Activated T-cell treated with anti-CD3 and anti-CD28 coated beads, Interleukin-2, amount 50 U/mL, for 48 hours (primary cell): Measurements from ENCODE around the gene GBE1.

ENCODE experiments used
- DNase-seq, 2 experiments: peaks; one replicate each; pipeline ENCODE4 v3.0.0-alpha.2; 2020

The GBE1 gene

DNA sequence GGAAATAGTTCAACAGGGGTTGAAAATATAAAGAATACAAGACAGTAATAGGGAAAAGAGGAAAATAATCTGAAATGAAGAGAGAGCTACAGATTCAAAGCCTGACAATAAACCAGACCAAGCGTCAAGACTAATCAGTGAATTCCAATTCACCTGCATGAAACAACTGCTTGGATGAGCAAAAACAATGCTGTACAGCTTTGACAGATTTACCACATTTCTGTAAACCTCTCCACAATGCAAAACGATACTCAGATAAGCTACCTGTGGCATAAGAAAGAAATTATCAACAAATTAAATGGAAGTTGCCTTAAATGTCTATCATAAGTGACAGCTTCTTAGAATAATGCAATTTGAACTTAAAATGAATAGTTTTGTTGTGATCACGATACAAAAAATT, 65.4 kb downstream of the GBE1 start:
- DNase-seq, result no peak

- DNase-seq, result no peak
These were observed 66.1 kb downstream of the GBE1 start for GRCh38 chr3:81695302-81695701.

DNA sequence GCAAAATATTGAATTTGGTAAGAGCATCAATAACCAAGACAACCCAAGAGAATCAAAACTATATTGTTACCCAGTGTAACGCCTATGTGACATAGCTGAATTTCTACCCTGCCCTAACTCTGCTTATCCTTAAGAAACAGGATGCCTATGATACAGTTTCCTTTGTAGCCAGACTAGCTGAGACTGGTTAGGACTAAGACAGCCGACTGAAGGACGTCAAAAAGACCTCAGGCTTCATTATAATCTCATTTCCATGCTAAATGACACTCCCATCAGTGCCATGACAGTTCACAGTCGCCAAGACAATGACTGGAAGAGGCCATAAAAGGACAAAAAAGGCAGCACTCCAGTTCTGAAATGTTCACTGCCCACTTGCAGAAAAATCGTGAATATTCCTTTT, 66.8 kb downstream of the GBE1 start:
- DNase-seq, result no peak

DNA sequence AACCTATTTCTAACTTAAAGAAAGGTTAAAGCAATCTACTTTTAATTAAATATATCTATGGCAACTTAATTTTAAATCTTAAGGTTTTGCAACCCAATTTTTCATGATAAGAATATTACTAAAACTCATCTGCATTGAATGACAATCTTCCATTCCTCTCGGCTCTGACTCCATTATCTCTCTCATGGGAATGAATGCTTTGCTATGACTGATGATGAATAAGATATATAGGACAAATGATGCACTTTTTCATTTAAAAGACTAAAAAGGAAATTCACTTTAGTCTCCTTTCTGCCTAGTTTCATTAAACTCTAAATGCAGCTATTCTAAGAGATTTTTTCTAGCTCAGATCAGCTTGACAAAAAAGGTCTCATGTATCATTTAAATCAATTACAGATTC, 68.7 kb downstream of the GBE1 start:
- no peak for DNase-seq

DNA sequence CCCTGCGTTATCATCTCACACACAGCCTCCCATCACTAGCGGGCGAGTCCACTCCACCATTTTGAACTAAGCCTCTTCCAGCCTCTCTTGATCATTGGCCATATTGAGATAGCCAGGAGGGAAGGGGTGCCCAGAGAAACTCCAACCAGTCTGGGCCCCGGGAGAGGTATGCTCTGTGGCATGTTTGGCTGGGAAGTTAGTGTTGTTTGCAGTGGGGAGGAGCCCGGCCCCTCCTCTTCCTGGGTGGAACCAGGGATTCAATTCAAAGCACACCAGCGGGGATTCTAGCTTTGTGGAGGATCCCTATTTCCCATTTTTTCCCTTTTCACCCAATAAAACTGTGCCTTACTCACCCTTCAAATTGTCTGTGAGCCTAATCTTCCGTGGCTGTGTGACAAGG, 71.8 kb downstream of the GBE1 start:
- no peak for DNase-seq

GRCh38 chr3:81684751-81685395, 76.6 kb downstream of the GBE1 start:
- no peak for DNase-seq

GRCh38 chr3:81676706-81677456, 84.6 kb downstream of the GBE1 start:
- DNase-seq, result no peak

GRCh38 chr3:81674690-81675089, 86.8 kb downstream of the GBE1 start:
- no peak for DNase-seq

DNA sequence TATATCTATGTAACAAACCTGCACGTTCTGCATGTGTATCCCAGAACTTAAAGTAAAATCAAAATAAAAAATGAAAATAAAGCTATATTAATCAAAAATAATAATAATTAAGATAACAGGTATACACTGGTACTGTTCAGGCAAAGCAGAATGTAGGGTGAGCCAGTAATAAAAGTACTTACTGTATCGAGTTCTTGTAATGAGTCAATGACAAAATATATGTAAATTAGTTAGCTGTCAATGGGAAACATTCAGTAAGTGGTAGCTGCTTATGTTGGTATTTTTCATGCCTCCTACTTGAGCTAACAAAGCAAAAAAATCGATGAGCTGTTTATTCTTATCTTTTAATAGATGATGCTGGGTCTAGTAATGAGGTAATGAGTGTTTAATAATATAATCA, 93.2 kb downstream of the GBE1 start:
- no peak for DNase-seq

- no peak for DNase-seq
These were observed 94.8 kb downstream of the GBE1 start for GRCh38 chr3:81666502-81667121.

DNA sequence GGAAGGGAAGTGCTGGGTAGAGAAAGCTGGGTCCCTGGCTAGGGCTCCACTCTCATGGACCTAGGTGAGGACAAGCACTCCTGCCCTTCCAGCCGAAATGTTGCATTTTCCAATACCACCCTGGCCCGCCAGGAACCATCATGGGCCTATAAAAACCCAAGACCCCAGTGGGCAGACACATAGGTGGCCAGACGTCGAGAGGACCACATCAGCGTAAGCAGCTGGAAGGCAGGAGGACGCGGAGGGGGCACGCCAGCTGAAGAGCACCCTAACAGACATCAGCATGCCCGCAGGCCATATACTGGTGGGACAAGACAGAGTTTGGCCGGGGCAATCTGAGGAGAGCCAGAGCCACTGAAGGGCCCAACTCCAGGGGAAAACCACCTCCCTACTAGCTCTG, 98.3 kb downstream of the GBE1 start:
- DNase-seq, result no peak

DNA sequence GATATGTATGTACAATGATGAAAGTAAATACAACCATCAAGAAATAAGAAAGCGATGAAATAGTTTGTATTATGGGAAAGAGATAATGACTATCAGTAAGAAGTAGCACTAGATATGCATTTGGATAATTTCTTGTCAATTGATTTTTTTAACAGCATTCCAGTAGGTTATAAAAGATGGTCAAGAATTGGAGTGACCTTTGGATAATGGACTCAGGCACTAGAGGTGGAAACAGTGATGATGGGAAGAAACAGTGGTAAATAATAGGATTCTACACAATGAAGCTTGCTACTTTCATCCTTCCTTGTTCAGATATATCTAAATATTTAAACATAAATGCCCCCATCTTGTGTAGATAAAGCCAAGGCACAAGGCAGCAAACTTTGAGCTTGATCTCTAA, 101.4 kb downstream of the GBE1 start:
- no peak for DNase-seq

GRCh38 chr3:81658322-81658997, 103.0 kb downstream of the GBE1 start:
- DNase-seq, result no peak

DNA sequence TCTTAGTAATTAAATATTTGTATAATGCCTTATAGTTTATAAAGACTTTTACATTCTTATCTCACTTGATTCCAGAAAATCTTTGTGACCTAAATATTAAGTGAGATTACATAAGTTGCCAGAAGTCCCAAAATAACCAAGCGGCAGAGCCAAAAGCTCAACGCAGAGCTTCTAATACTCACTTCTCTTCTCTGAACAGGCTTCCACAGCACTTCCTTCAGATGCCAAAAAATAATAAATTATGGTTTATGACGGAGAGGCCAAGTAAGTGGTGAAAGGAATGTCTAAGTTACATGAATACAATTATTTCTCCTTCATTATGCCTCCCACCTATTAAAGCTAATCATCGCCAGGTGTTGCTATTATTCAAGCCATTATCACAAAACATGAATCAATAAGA, 110.3 kb downstream of the GBE1 start:
- DNase-seq, result no peak

DNA sequence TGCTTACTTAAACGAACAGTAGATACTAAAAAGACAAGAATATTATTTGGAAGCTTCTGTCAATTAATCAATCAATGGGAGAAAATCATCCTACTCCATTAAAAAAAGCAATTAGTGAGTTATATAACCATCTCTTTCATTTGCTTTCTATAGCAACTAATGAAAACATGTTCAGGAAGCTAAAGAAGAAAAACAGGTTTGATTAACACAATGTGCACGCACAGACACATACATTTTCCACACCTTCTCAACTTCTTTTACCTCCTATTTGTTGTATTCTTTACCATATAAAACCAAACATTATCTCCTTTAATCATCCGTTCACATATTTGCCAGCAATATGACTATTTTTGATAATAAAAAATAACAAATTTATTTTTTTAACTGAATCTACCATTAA, 111.3 kb downstream of the GBE1 start:
- DNase-seq, result no peak

DNA sequence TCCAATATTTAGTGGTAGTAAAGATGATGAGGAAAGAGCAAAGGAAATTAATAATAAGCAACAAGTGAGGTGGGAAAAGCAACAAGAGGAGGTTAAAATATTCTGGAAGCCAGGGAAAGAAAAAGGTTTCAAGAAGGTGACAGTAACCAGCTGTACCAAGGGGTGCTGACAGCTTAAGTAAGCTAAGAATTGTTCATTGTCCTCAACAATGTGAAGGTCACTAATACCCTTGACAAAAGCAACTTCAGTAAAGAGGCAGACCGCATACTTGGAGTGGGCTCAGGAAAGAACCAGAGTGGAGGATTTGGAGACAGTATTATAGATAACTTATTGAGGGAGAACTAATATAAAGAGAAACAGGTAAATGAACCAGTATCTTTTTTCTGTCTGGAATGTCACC, 116.2 kb downstream of the GBE1 start:
- no peak for DNase-seq

DNA sequence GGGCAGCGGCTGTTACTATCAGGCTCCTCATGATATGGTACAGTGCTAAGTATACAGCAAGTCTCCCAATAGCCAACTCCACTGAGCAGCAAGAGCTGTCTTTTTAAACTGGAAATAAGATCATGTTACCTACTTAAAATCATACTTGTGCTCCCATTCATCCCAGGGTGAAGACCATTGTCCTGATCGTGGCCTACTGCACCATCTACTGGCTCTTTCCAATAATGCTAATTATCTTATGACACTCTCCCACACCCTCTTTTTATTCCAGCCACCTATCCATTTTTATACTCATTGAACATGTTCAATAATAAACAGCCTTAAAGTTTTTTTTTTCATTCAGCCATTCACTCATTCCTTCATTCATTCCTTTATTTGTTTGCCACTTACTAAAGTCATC, 117.7 kb downstream of the GBE1 start:
- no peak for DNase-seq

GRCh38 chr3:81638480-81638879, 123.0 kb downstream of the GBE1 start:
- no peak for DNase-seq

DNA sequence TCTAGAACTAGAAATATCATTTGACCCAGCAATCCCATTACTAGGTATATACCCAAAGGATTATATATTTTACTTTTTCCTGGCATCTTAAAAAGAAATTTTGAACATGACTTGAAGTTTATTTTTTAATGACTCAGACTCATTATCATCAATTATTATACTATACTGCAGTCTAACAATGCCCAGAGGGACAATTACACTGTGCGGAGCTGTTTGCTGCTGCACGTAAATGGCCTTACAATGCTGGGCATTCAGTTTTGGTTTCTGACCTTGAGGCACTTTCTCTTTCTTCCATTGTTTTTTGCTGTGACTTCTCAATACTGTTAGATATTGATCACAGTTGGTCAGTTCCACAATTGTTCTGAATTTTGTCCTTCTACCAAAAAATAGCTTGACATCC, 128.8 kb downstream of the GBE1 start:
- DNase-seq, result no peak

DNA sequence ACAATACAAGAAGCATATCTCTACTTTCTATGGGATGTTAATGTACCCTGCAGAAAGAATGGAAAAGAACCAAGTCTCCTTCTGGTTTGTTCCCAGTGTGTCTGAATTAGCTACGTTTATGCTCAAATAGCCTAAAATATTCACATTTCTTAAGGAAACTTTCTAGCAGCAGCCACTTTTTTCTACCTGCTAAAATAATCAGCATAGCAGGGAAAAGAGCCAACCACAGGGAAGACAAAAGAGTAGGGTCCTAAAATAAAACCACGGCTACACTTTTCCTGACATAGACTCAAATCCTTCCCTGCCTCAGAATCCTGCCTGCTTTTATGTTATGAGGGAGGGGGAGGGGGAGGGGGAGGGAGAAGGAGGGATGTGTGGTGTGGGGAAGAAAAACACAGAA, 136.7 kb downstream of the GBE1 start:
- no peak for DNase-seq

DNA sequence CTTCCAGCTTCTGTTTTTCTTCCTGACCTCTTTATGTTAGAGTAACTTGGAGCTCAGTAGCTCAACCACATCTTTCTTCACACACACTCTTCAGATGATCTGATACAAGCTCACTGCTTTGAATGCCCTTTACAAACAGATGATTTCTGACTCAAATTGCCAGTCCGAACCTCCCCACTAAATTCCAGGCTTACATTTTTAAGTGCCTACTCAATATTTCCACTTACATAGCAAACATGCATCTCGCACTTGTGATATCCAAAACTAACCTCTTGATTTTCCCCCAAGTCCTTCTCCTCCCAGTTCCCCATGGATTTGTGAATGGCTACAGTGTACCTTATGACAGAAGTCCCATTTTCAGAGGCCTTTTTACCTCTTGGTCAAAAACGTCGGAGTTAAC, 139.1 kb downstream of the GBE1 start:
- no peak for DNase-seq

- no peak for DNase-seq
These were observed 140.2 kb downstream of the GBE1 start for GRCh38 chr3:81621277-81621676.

DNA sequence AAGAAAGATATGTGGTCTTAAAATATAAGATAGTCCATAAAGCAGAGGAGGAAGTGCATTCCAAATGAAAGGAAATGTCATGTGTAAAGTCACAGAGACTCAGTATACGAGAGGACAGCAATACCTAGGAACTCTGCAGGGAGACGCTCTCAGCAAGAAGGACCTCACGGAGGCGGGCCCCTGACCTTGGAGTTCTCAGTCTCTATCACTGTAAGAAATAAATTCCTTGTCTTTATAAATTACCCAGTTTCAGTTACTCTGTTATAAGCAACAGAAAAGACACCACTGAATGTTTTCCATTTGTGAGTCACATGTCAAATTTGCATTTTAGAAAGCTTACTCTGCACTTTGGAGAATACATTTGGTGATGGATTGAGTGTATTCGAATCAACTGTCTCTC, 140.6 kb downstream of the GBE1 start:
- no peak for DNase-seq

DNA sequence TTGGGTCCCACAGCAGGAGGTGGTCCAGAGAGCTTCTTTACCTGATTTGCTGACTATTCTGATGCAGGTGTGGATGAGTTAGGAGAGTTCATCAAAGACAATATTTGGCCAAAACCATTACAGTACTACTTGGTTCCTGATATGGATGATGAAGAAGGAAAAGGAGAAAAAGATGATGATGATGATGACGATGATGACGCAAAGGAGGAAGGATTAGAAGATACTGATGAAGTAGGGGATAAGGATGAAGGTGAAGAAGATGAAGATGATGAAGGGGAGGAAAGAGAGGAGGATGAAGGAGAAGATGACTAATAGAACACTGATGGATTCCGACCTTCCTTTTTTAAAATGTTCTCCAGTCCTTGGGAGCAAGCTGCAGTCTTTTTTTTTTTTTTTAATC, 148.7 kb downstream of the GBE1 start:
- no peak for DNase-seq
